Measurements from ENCODE around the gene HDGFL3.

DNA sequence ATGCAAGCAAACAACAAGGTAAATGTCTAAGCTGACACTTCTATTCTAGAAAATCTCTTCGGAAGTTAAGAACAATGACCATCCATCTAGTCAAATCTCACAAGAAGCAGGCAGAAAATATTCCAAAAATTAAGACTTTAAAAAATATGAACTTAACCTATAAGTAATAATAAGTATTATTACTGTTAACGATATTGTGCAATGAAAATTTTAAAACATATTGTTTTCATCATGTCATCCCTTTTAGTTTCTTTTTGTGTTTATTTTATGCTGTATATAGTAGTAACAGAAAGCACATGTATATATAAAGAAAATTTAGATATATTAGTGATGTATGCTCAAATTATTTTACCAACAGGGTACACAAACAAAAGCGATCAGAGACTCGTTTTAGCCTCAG is 4.1 kb downstream of the HDGFL3 start:
- TF ChIP-seq EZH2 (IDR thresholded peaks at IDR 0.05; ENCODE audit: borderline replicate concordance, control insufficient read depth, low read depth, low read length) = no peak
- TF ChIP-seq, protein P1, sequence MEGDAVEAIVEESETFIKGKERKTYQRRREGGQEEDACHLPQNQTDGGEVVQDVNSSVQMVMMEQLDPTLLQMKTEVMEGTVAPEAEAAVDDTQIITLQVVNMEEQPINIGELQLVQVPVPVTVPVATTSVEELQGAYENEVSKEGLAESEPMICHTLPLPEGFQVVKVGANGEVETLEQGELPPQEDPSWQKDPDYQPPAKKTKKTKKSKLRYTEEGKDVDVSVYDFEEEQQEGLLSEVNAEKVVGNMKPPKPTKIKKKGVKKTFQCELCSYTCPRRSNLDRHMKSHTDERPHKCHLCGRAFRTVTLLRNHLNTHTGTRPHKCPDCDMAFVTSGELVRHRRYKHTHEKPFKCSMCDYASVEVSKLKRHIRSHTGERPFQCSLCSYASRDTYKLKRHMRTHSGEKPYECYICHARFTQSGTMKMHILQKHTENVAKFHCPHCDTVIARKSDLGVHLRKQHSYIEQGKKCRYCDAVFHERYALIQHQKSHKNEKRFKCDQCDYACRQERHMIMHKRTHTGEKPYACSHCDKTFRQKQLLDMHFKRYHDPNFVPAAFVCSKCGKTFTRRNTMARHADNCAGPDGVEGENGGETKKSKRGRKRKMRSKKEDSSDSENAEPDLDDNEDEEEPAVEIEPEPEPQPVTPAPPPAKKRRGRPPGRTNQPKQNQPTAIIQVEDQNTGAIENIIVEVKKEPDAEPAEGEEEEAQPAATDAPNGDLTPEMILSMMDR (IDR thresholded peaks at IDR 0.05 in 2 of 3, conservative IDR thresholded peaks at IDR 0.05 in 1 of 3; ENCODE audit: control insufficient read depth in 2 of 3, extremely low read depth in 1 of 3, insufficient read depth in 1 of 3, low read depth in 3 of 3, low read length in 3 of 3) = no peak
- TF ChIP-seq TAF1 (IDR thresholded peaks at IDR 0.05; ENCODE audit: borderline replicate concordance, low read depth, low read length) = no peak
- TF ChIP-seq PAX5 (IDR thresholded peaks at IDR 0.05; ENCODE audit: borderline replicate concordance, low read depth, low read length) = no peak
